Keratinocyte (primary cell): Measurements from ENCODE around the gene CERS1. TPM values are rescaled to one million over a fixed set of nuclear protein-coding genes. Genes with fewer than 3 reads are reported as not detected.

Experiments used
- DNase-seq: peaks from one replicate; pipeline ENCODE4 v3.0.0-alpha.2; 2011; ENCODE audit warnings: low read depth, missing footprints, low spot score
- FAIRE-seq: peaks from 2 replicates; lab custom pipeline; 2011; peaks lifted over from hg19 to GRCh38; lab: Jason Lieb, UNC
- H2AFZ ChIP-seq: 2 replicates; pipeline ENCODE4 v1.6.0; 2012; ENCODE audit warnings: low read length, control low read depth, inconsistent platforms; ENCODE audit not compliant: control insufficient read depth
- H3K27ac ChIP-seq: 2 replicates; pipeline ENCODE4 v1.5.1; 2011; ENCODE audit warnings: low read length; ENCODE audit not compliant: control insufficient read depth, insufficient read depth
- H3K27me3 ChIP-seq: 3 replicates; pipeline ENCODE4 v1.6.0; 2011; ENCODE audit warnings: low read length; ENCODE audit not compliant: control insufficient read depth, insufficient read depth; ENCODE audit errors: extremely low read depth
- H3K36me3 ChIP-seq, 2 experiments: 2 replicates in 1 of 2; 3 replicates in 1 of 2; pipeline ENCODE4 v1.5.1; 2011; ENCODE audit warnings: low read length in 2 of 2, mild to moderate bottlenecking in 1 of 2; ENCODE audit not compliant: control insufficient read depth in 2 of 2, insufficient read depth in 2 of 2; ENCODE audit errors: extremely low read depth in 1 of 2
- H3K4me1 ChIP-seq: 3 replicates; pipeline ENCODE4 v1.5.1; 2011; ENCODE audit warnings: low read length; ENCODE audit not compliant: control insufficient read depth, insufficient read depth; ENCODE audit errors: extremely low read depth
- H3K4me2 ChIP-seq: 3 replicates; pipeline ENCODE4 v1.6.0; 2011; ENCODE audit warnings: low read depth, low read length; ENCODE audit not compliant: control insufficient read depth, insufficient read depth; ENCODE audit errors: extremely low read depth
- H3K4me3 ChIP-seq, 3 experiments: fragments of 200-600 bp in 1 of 3; sonication (generic) in 1 of 3; 2 replicates in 2 of 3; 3 replicates in 1 of 3; pipeline ENCODE4 v1.5.1; 2011 to 2016; ENCODE audit warnings: low read length in 3 of 3, mild to moderate bottlenecking in 3 of 3, control low read depth in 2 of 3, inconsistent platforms in 1 of 3, low read depth in 1 of 3, mixed read lengths in 1 of 3, mixed run types in 1 of 3, moderate library complexity in 1 of 3; ENCODE audit not compliant: control insufficient read depth in 2 of 3, insufficient read depth in 2 of 3; ENCODE audit errors: extremely low read depth in 1 of 3
- H3K79me2 ChIP-seq: 2 replicates; pipeline ENCODE4 v1.6.0; 2012; ENCODE audit warnings: low read length; ENCODE audit not compliant: control insufficient read depth, insufficient read depth
- H3K9ac ChIP-seq: 3 replicates; pipeline ENCODE4 v1.6.0; 2011; ENCODE audit warnings: low read length; ENCODE audit not compliant: control insufficient read depth, insufficient read depth; ENCODE audit errors: extremely low read depth
- H3K9me1 ChIP-seq: 3 replicates; pipeline ENCODE4 v1.6.0; 2011; ENCODE audit warnings: low read length; ENCODE audit not compliant: control insufficient read depth, insufficient read depth; ENCODE audit errors: extremely low read depth
- H3K9me3 ChIP-seq: 2 replicates; pipeline ENCODE4 v1.5.1; 2012; ENCODE audit warnings: low read depth, low read length; ENCODE audit not compliant: control insufficient read depth
- H4K20me1 ChIP-seq: 3 replicates; pipeline ENCODE4 v1.6.0; 2011; ENCODE audit warnings: low read length; ENCODE audit not compliant: control insufficient read depth, insufficient read depth; ENCODE audit errors: extremely low read depth
- CTCF ChIP-seq, 3 experiments: IDR thresholded peaks in 1 of 3; conservative IDR thresholded peaks in 1 of 3; optimal IDR thresholded peaks in 1 of 3; 2 replicates in 2 of 3; 3 replicates in 1 of 3; pipeline versions ENCODE3 to v1.5.1; 2011; ENCODE audit warnings: low read length in 3 of 3, mild to moderate bottlenecking in 3 of 3, moderate library complexity in 2 of 3, control low read depth in 1 of 3, inconsistent platforms in 1 of 3; ENCODE audit not compliant: insufficient read depth in 2 of 3; ENCODE audit errors: extremely low read depth in 1 of 3
- EZH2 ChIP-seq: IDR thresholded peaks from one replicate; pipeline ENCODE4 v1.6.1; 2012; ENCODE audit warnings: inconsistent platforms, mild to moderate bottlenecking, low read length, moderate library complexity
- dilution Hi-C: fragments of 300-500 bp; cut with MboI; formaldehyde crosslinking; loops from one replicate; pipeline ENCODE4 v1.7.0; 2020; ENCODE audit warnings: low sequenced_read_pairs; ENCODE audit not compliant: extremely low pct_ligation_motif_present
- polyA plus RNA-seq, 5 experiments: library from polyadenylated mRNA; depleted of rRNA in 3 of 5; stranded (reverse) in 3 of 5; stranded (forward) in 1 of 5; unstranded in 1 of 5; fragments of >200 nt; gene quantifications; 1 replicate in 1 of 5; 2 replicates in 3 of 5; 3 replicates in 1 of 5; pipeline versions ENCODE4 v1.2.1 to v1.2.3, GENCODE V29; 2011 to 2012; ENCODE audit warnings: missing spikeins in 2 of 5, low read depth in 1 of 5, low replicate concordance in 1 of 5

The CERS1 gene
- polyA plus RNA-seq, 1 donor (not counting 4 experiments of a cell fraction or from before 2014, with no cell fraction given), result 0.09 TPM

- no peak overlapping the region for H2AFZ ChIP-seq
- H3K4me2 ChIP-seq, result no peak overlapping the region
- no peak overlapping the region for H3K4me3 ChIP-seq
- H3K9ac ChIP-seq, result no peak overlapping the region
- H3K4me1 ChIP-seq, result no peaks in the 10 kb centered on the region
- H3K36me3 ChIP-seq, result peaks cover 21 to 23% of the 10 kb centered on the region in 2 experiments
- no peaks in the 10 kb centered on the region for H3K79me2 ChIP-seq
- no peaks in the 10 kb centered on the region for H3K9me1 ChIP-seq
- TF ChIP-seq EZH2, result no peak
- TF ChIP-seq CTCF (optimal IDR thresholded peaks at IDR 0.05 in 1 of 3, IDR thresholded peaks at IDR 0.05 in 1 of 3, conservative IDR thresholded peaks at IDR 0.05 in 1 of 3; ENCODE audit: extremely low read depth in 1 of 3, insufficient read depth in 2 of 3, low read length in 3 of 3), result no peak
- dilution Hi-C loops, result no loop called here
- no peak for FAIRE-seq
- H3K27ac ChIP-seq, result no peak overlapping the region
- H3K9me3 ChIP-seq, result no peaks in the 10 kb centered on the region
- H4K20me1 ChIP-seq, result no peaks in the 10 kb centered on the region
- peaks cover 6% of the 10 kb centered on the region for H3K27me3 ChIP-seq
- DNase-seq, result no peak
Measured at GRCh38 chr19:18869023-18869618, 26.8 kb downstream of the CERS1 start.

GRCh38 chr19:18868380-18869022, 27.5 kb downstream of the CERS1 start:
- no peak overlapping the region for H3K4me2 ChIP-seq
- H3K9me3 ChIP-seq, result no peaks in the 10 kb centered on the region
- no peaks in the 10 kb centered on the region for H4K20me1 ChIP-seq
- H3K27me3 ChIP-seq, result peaks cover 6% of the 10 kb centered on the region
- dilution Hi-C loops, result no loop called here
- FAIRE-seq (no peak), DNase-seq (no peak)
- no peaks in the 10 kb centered on the region for H3K9me1 ChIP-seq
- no peak overlapping the region for H3K9ac ChIP-seq
- no peaks in the 10 kb centered on the region for H3K79me2 ChIP-seq
- H2AFZ ChIP-seq, result no peak overlapping the region
- peaks cover 25 to 27% of the 10 kb centered on the region in 2 experiments for H3K36me3 ChIP-seq
- H3K4me1 ChIP-seq, result no peaks in the 10 kb centered on the region
- no peak overlapping the region for H3K27ac ChIP-seq
- H3K4me3 ChIP-seq, result no peak overlapping the region
- TF ChIP-seq CTCF (optimal IDR thresholded peaks at IDR 0.05 in 1 of 3, IDR thresholded peaks at IDR 0.05 in 1 of 3, conservative IDR thresholded peaks at IDR 0.05 in 1 of 3; ENCODE audit: extremely low read depth in 1 of 3, insufficient read depth in 2 of 3, low read length in 3 of 3) (peak in 1 of 3 experiments; percentile 5), EZH2 (no peak)
